ENCODE results near the gene ZNF689.
A peak's percentile ranks its signal among the peaks of the same experiment; 100 is the strongest.
"Not testable (repeated sequence)": the region's sequence is repeated elsewhere in the genome, so short reads cannot be mapped to it uniquely, and the experiment has no call there.

ZNF689 gene

GRCh38 chr16:30590869-30591268 is 19.3 kb downstream of the ZNF689 start:
- not testable (repeated sequence) for DNase-seq

DNA sequence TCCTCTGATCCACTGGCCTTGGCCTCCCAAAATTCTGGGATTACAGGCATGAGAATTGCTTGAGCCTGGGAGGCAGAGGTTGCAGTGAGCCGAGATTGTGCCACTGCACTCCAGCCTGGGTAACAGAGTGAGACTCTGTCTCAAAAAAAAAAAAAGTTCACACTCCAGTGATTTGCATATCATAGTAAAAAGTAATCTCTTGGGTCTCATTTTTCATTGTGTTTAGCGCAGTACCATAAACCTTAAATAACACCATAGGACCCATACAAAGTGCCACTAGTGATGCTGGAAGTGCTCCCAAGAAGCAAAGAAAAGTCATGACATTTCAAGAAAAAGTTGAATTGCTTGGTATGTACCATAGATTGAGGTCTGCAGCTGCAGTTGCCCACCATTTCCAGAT is 20.6 kb downstream of the ZNF689 start:
- DNase-seq = not testable (repeated sequence)

GRCh38 chr16:30588651-30589050 is 21.5 kb downstream of the ZNF689 start:
- DNase-seq = no peak

- DNase-seq = peak; percentile 91
Measured at GRCh38 chr16:30585400-30586191, 24.6 kb downstream of the ZNF689 start, which contains the start of gene ZNF785. Gene ZNF785 (minus strand): TSS chr16:30585697. CDS start chr16:30585611, 86 bp downstream.

- no peak for DNase-seq
Measured at GRCh38 chr16:30585022-30585399, 25.2 kb downstream of the ZNF689 start.

GRCh38 chr16:30582611-30583340 is 27.4 kb downstream of the ZNF689 start:
- DNase-seq = no peak

DNA sequence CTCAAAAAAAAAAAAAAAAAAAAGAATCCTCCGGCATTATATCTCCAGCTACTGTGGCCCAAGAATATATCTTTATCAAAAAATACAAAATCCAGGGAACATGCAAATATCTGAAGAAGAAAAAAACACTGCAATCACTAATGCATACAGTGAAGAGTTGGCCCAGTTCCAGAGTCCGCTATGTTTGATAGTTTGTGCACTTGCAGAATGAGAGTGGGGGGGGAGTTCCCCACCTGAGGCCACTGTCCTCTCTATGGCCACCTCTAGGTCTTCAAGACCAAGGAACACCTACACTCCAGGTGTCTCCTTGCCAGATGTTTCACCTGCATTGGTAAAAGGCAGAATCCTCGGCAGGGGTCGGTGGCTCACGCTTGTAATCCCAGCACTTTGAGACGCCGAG is 28.7 kb downstream of the ZNF689 start:
- no peak for DNase-seq

- DNase-seq = no peak
Measured at GRCh38 chr16:30574678-30575077, 35.5 kb downstream of the ZNF689 start.

DNA sequence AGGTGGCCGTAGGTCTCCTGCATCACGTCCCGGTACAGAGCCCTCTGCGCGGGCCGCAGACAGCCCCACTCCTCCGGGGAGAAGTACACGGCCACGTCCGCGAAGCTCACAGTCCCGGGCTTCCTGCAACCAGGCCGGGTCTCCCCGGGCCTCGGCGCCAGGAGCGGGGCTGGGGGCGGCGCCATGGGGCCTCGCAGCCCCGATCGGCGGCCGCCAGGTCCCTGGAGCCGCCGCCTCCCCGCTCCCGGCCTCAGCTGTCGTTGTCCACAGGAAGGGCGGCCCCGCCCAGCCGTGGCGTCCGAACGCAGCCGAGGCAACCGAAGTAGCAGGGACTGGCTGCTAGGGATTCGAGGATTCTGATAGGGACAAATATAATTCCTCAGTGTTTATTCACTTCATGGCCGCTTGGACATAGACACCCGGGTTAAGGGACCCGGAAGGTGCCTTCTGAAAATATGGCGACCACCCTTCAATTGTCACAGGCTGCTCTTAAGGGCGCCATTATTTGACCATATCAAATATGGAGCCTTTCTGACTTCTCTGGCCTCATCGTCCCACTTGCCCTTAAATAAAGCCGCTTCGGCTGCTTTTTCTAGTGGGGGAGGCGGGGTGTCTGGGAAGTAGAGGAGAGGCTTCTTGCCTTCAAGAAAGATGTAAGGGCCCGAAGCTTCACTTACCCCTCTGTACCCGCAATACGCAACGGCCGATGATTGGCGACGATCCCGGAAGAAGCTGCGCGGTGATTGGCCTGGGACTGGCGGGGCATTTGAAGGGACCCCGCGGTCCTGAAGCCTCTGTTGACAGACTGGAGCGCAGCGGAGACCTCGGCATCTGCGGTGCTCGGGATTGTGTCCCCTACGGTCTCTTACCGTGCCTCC is 38.5 kb downstream of the ZNF689 start, which contains the start of gene ZNF688:
Gene ZNF688, minus strand, starts transcription at position 270 of the 878 bp plus-strand sequence. Its CDS starts 85 bp downstream, at position 185.
- DNase-seq = peak; percentile 95

DNA sequence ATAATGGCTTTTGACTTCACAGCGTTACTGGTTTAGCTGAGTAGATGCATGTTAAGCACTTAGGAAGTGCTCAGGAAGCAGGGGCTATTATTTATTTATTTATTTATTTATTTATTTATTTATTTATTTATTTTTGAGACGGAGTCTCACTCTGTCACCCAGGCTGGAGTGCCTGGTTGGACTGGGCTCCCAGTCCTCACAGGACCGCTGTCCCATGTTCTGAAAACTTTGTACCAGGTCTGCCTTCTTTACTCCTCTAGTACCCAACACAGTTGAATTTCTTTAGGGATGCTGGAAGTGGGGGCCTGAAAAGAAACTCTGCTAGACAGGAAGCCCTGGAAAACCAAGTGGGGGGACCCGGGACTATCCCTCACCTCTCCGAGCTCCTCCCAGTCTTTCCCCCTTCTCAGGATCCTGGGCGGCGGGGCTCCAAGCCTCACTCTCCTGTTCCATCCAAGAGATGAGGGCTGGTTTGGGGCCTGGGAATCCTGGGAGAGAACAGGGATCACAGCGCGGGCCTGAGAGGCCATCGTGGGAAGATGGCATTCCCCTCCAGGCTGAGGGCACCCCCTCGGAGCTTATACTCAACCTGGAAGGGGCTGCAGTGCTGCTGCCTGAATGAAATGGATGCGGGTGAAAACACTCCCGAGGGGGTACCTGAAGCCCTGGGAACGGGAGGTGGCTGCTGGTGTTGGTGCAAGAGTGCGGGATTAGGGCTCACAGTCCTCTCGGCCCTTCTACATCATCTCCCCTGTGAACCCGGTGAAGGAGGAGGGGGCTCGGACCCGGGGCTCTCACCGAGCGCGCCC is 39.3 kb downstream of the ZNF689 start:
- no peak for DNase-seq

DNA sequence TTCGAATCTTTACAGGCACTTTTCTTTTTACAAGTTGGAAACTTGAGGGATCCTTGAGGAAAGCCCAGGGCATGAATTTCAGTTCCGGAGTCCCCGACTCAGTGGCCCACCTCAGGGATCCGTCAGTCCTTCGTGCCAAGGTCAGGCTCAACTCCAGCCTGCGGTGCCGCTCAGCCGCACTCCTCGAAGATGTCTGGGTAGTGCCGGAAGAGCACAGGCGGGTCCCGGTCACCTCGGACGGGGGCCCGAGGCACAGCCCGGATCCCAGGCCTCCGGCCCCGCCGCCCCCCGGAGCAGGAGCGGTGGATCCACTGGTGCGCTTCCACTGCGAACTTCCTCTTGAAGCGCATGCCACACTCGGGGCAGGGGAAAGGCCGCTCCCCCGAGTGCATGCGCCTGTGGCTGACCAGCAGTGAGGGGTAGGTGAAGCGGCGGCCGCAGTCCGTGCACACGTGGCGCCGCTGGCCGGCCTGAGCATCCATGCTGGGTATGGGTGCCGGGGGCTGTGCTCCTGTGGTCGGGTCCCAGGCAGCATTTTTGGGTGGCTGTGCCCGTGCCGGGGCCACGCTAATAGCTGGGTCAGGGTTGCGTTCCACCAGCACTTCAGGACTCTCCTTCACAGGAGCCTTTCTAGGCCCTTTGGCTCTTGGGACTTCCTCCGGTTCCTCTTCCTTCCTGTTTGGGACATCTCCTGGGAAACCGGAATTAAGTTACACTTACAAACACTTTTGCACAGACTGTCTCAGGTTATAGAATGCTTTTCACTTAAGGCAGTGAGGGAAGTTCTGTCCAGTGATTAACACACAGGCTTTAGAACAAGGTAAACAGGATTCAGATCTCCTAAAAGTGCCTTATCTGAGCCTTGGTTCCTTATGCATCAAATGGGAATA is 40.2 kb downstream of the ZNF689 start:
- DNase-seq = no peak

DNA sequence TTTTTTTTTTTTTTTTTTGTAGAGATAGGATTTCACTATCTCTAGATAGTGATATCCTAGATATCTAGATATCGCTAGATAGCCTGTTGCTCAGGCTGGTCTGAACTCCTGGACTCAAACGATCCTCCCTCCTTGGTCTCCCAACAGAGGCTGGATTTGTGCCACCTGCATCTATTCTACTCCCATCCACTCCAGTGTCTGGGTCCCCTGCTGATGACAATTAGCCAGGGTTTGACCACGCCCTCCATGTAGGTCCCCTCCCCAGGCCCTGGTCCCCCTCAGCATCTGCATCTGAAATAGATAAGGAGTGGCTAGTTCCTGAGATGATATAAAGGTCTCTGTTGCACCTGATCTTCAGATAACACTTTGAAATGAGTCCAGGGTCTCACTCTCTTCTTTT is 40.9 kb downstream of the ZNF689 start:
- no peak for DNase-seq

DNA sequence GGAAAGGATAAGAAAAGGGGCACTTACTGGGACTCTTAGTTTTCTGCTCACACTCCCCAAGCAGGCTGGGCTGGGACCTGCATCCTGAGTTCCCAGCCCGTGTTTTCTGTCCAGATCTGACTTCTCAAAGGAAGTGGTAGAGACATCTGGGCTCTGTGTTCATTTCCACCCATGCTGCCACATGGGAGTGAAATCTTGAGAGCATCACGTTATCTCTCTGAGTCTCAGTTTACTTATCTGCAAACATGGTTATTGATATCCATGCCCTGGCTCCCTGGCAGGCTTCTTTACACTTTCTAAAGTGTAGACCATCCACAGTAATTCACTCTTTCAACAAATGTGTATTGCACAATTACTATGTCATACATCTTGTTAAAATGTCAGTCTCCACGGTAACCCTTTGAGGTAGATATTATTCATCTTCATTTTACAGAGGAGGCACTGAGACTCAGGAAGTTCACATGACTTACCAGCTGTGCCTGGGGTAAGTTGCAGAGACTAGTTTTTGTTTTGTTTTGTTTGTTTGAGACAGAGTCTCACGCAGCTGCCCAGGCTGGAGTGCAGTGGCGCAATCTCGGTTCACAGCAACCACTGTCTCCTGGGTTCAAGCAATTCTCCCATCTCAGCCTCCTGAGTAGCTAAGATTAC is 42.1 kb downstream of the ZNF689 start:
- DNase-seq = peak; percentile 34

DNA sequence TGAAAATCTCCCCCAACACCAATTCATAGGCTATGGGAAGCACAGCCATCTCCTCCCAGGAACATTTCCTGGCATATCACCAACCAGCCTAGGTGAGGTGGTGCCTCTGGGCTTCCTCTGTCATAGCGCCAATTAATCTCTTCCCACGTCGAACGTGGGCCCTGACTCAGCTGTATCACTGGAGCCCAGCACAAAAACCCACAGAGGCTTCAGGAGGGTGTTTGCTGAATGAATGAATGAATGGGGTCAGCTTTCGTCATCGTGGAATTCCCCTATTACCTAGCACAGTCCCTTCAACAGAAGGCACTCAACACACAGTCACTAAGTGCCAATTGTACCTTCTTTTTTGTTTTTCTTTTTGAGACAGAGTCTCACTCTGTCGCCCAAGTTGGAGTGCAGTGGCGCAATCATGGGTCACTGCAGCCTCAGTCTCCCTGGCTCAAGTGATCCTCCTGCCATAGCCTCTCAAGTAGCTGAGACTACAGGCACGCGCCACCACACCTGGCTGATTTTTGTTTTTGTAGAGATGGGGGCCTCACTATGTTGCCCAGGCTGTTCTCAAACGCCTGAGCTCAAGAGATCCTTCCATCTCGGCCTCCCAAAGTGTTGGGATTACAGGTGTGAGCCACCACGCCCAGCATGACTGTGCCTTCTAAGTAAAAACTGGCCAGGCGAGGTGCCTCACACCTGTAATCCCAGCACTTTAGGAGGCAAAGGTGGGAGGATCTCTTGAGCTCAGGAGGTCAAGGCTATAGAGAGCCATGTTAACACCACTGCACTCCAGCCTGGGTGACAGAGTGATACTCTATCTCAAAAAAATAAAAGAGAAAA is 42.8 kb downstream of the ZNF689 start:
- peak; percentile 51 for DNase-seq

DNA sequence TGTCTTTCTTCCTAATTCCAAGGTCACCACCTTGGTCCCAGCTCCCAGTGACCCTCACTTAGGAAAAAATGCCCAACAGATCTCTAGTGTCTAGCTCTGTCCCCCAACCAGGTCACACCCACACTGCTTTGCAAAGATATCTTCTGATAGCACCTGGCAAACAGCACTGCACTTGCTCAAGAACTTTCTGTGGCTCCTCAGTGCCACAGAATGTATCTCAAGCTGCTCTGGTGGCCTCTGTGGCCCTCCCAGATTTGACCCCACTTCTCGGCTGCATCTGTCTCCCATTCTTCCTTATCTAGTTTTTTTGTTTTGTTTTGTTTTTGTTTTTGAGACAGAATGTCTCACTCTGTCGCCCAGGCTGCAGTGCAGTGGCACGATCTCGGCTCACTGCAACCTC is 43.7 kb downstream of the ZNF689 start:
- DNase-seq = no peak

DNA sequence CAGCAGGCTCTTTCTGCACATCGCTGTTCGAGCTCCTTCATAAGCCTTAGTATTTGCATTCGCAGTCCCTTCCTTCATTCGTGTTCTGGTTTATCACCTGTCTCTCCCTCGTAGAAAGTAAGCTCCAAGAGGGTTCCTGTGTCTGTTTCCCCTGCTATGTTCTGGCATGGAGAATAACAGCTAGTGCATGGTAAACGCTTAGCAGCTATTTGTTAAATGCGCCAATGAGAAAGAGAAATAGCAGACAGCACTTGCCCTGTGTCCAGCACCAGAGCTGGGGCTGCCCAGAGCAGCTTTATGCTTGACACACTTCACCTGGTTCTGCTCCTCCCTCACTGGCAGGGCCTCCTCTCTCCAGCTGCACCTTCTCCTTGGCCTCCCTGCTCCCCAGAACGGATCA is 44.2 kb downstream of the ZNF689 start:
- no peak for DNase-seq

GRCh38 chr16:30565526-30565925 is 44.7 kb downstream of the ZNF689 start:
- DNase-seq = no peak

DNA sequence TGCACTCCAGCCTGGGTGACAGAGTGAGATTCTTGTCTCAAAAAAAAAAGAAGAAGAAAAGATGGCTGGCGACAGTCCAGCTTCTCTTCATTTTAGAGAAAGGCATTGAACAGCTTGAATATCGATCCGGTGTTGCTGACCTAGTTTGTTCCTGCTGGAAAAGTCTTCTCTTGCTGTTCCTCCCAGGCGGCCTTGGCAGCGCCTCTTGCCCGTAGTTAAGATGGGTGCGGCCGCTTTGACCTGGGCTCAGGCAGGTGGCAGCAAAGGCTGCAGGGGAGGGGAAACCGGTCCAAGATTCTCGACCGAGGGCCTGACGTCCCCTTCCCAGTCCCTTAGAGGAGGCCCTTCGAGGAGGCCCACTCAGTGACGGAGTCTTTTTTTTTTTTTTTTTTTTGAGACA is 48.2 kb downstream of the ZNF689 start:
- no peak for DNase-seq

DNA sequence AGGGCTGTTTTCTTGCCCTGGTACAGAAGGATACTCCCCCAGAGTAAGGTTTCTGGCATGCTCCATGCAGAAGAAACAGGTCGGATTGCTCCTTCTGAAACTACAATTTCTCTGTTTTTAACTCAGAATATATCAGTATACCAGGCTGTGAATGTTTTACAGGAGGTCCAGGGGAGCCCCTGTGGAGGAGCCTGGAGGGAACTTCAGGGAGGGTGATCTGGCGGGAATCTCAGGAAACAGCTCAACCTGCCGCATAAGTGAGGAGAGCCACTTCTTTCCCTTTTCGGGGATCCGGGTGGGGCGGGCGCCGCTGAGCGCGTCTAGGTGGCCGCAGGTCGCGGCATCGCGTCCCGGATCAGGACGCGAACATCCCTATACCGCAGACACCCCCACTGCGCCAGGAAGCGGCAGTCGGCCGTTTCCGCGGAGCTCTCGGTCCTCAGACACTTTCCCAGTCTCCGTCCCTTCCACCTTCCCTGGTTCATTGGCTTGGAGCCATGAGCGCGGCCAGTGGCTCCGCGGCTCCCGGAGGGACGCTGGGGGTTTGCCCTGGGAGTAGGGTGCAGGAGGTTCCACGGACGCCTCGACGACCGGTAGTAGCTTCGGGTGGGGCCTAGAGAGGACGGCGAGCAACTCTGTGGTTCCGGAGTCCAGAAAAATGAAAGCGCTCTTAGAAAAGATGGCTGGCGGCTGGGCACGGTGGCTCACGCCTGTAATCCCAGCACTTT is 48.9 kb downstream of the ZNF689 start:
- DNase-seq = no peak
